ENCODE measurements around the gene PPFIA1. TPM values are rescaled to one million over a fixed set of nuclear protein-coding genes. Genes with fewer than 3 reads are reported as not detected.

The PPFIA1 gene
- total and polyA plus RNA-seq, 2 of the 8 experiments (the other 6 are each of a cell fraction or from before 2014, with no cell fraction given) = 44.3 to 73.5 TPM

DNA sequence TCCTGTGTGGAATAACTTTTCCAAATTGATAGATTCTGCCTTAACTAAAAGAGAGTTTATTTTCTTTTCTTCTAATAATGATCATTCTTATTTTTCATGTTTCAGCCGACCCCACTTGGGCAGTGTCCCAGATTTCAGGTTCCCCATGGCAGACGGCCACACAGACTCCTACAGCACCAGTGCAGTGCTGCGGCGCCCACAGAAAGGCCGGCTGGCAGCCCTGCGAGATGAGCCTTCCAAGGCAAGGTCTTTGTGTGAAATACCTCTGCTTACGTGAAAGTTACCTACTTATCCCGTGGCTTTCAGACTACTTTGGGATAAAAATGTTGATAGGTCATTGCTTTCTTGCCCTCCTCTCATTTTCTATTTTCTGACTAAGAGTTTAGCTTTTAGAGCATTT lies 68.6 kb downstream of the PPFIA1 start (continued):
- TF ChIP-seq SIX5 (IDR thresholded peaks at IDR 0.05; ENCODE audit: low read depth, low read length) (no peak), EZH2 (IDR thresholded peaks at IDR 0.05; ENCODE audit: low read depth, low read length, severe bottlenecking) (no peak), HDAC6 (IDR thresholded peaks at IDR 0.05; ENCODE audit: low read depth, low read length) (no peak), EGR1 (IDR thresholded peaks at IDR 0.05; ENCODE audit: borderline replicate concordance, low read depth, low read length) (no peak)
- TF ChIP-seq, protein P1, sequence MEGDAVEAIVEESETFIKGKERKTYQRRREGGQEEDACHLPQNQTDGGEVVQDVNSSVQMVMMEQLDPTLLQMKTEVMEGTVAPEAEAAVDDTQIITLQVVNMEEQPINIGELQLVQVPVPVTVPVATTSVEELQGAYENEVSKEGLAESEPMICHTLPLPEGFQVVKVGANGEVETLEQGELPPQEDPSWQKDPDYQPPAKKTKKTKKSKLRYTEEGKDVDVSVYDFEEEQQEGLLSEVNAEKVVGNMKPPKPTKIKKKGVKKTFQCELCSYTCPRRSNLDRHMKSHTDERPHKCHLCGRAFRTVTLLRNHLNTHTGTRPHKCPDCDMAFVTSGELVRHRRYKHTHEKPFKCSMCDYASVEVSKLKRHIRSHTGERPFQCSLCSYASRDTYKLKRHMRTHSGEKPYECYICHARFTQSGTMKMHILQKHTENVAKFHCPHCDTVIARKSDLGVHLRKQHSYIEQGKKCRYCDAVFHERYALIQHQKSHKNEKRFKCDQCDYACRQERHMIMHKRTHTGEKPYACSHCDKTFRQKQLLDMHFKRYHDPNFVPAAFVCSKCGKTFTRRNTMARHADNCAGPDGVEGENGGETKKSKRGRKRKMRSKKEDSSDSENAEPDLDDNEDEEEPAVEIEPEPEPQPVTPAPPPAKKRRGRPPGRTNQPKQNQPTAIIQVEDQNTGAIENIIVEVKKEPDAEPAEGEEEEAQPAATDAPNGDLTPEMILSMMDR (IDR thresholded peaks at IDR 0.05; ENCODE audit: control extremely low read depth in 1 of 3, insufficient read depth in 1 of 3, low read depth in 1 of 3, low read length in 3 of 3) = no peak

All from H1 (cell line).